Measurements from ENCODE around the gene EEF2.
"Not testable (repeated sequence)": the region's sequence is repeated elsewhere in the genome, so short reads cannot be mapped to it uniquely, and the experiment has no call there.

EEF2 gene

DNA sequence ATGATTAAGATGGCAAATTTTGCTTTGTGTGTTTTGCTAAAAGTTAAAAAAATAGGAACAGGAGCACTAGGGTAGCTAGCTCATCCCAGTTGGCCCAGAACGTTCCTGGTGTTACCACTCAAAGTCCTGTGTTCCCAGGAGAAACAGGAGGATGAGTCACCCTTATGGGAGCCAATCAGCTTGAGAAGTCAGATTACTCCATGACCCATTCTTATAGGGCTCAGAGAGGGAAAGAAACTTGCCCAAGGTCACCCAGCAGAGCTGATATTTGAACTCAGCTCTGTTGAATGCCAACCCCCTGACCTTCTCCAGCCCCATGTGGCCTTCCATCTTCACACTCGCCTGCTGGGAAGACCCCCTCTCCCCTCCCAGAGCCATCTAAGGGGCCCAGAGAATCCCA, 39.4 kb downstream of the EEF2 start:
- Histone ChIP-seq H3K27me3 (ENCODE audit: insufficient read depth, low read length) (peaks cover 5% of the 10 kb centered on the region; the same call in 1 of the 2 replicates), H3K9me3 (ENCODE audit: low read length) (no peaks in the 10 kb centered on the region)
- no peak for TF ChIP-seq EZH2 (IDR thresholded peaks at IDR 0.05; ENCODE audit: borderline replicate concordance, low read length)
- TF ChIP-seq, protein P1, sequence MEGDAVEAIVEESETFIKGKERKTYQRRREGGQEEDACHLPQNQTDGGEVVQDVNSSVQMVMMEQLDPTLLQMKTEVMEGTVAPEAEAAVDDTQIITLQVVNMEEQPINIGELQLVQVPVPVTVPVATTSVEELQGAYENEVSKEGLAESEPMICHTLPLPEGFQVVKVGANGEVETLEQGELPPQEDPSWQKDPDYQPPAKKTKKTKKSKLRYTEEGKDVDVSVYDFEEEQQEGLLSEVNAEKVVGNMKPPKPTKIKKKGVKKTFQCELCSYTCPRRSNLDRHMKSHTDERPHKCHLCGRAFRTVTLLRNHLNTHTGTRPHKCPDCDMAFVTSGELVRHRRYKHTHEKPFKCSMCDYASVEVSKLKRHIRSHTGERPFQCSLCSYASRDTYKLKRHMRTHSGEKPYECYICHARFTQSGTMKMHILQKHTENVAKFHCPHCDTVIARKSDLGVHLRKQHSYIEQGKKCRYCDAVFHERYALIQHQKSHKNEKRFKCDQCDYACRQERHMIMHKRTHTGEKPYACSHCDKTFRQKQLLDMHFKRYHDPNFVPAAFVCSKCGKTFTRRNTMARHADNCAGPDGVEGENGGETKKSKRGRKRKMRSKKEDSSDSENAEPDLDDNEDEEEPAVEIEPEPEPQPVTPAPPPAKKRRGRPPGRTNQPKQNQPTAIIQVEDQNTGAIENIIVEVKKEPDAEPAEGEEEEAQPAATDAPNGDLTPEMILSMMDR (IDR thresholded peaks at IDR 0.05; ENCODE audit: low read length) = no peak

DNA sequence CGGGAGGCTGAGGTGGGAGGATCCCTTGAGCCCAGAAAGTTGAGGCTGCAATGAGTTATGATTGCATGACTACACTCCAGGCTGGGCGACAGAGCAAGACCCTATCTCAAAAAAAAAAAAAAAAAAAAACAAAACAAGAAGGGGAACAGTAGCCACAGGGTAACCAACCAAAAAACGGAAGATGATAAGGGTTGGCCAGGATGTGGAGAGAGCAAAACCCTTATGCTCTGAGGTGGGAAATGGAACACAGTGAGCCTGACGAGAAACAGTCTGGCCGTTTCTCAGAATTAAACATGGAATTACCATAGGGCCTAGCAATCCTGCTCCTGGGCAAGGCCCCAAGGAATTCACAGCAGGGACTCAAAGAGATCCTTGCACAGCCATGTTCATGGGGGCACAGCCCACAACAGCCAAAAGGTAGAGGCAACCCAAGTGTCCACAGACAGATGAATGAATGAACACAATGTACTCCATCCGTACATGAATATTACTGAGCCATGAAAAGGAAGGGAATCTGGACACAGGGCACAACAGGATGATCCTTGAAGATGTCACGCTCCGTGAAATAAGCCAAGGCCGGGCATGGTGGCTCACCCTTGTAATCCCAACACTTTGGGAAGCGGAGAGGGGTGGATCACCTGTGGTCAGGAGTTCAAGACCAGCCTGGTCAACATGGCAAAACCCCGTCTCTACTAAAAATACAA, 41.1 kb downstream of the EEF2 start:
- H3K79me2 ChIP-seq (ENCODE audit: insufficient read depth, low read length) = no peaks in the 10 kb centered on the region

More for the DNA sequence above, 39.4 kb downstream of the EEF2 start:
- Histone ChIP-seq H3K4me1 (ENCODE audit: insufficient read depth, low read length, severe bottlenecking) (no peaks in the 10 kb centered on the region), H2AFZ (ENCODE audit: low read length) (no peak overlapping the region), H3K36me3 (ENCODE audit: insufficient read depth, low read length) (no peaks in the 10 kb centered on the region), H3K27ac (ENCODE audit: low read depth, low read length, poor library complexity, severe bottlenecking) (no peak overlapping the region), H3F3A (ENCODE audit: insufficient read depth, low read length) (no peaks in the 10 kb centered on the region), H3K9ac (ENCODE audit: low read length) (no peak overlapping the region), H3K79me2 (ENCODE audit: insufficient read depth, low read length) (no peaks in the 10 kb centered on the region), H3K4me2 (ENCODE audit: low read length) (no peak overlapping the region), H4K20me1 (ENCODE audit: insufficient read depth, low read length) (no peaks in the 10 kb centered on the region), H3K4me3 (ENCODE audit: low read depth, low read length, poor library complexity, severe bottlenecking) (no peak overlapping the region), H3K9me2 (ENCODE audit: low read depth, low read length) (no peaks in the 10 kb centered on the region)

DNA sequence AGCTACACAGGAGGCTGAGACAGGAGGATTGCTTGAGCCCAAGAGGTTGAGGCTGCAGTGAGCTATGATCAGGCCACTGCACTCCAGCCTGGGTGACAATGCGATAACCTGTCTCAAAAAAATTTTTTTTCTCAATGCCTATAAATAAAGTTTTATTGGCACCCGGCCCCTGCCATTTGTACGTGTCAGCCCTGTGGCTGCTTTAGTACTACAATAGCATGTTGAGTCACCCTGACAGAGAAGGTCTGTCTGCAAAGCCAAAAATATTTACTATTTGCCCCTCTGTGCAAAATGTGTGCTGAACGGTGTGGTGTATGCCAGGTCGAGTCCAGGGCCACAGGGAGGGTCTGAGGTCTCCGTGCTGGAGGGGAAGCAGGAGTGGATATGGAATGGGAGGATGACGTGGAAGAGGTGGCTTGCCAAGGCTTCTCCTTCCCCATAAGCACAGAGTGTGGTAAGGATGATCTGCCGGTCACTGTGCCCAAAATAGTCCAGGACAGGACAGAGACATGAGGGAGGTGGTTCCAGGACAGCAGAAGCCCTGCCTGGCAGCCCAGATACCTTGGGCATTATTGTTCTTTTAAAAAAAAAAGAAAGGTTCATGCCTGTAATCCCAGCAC, 42.4 kb downstream of the EEF2 start:
- Histone ChIP-seq H3K36me3 (ENCODE audit: insufficient read depth, low read length) (no peaks in the 10 kb centered on the region), H2AFZ (ENCODE audit: low read length) (no peak overlapping the region)

More for the DNA sequence above, 41.1 kb downstream of the EEF2 start:
- Histone ChIP-seq H2AFZ (ENCODE audit: low read length) (no peak overlapping the region), H3K27me3 (ENCODE audit: insufficient read depth, low read length) (peaks cover 5% of the 10 kb centered on the region; the same call in 1 of the 2 replicates), H4K20me1 (ENCODE audit: insufficient read depth, low read length) (no peaks in the 10 kb centered on the region), H3K9ac (ENCODE audit: low read length) (no peak overlapping the region), H3K27ac (ENCODE audit: low read depth, low read length, poor library complexity, severe bottlenecking) (no peak overlapping the region), H3K4me2 (ENCODE audit: low read length) (no peak overlapping the region), H3K36me3 (ENCODE audit: insufficient read depth, low read length) (no peaks in the 10 kb centered on the region), H3K4me3 (ENCODE audit: low read depth, low read length, poor library complexity, severe bottlenecking) (no peak overlapping the region), H3K4me1 (ENCODE audit: insufficient read depth, low read length, severe bottlenecking) (no peaks in the 10 kb centered on the region), H3K9me2 (ENCODE audit: low read depth, low read length) (no peaks in the 10 kb centered on the region), H3F3A (ENCODE audit: insufficient read depth, low read length) (no peaks in the 10 kb centered on the region), H3K9me3 (ENCODE audit: low read length) (no peaks in the 10 kb centered on the region)
- TF ChIP-seq EZH2 (IDR thresholded peaks at IDR 0.05; ENCODE audit: borderline replicate concordance, low read length) = no peak
- TF ChIP-seq, protein P1 (IDR thresholded peaks at IDR 0.05; ENCODE audit: low read length) = no peak

DNA sequence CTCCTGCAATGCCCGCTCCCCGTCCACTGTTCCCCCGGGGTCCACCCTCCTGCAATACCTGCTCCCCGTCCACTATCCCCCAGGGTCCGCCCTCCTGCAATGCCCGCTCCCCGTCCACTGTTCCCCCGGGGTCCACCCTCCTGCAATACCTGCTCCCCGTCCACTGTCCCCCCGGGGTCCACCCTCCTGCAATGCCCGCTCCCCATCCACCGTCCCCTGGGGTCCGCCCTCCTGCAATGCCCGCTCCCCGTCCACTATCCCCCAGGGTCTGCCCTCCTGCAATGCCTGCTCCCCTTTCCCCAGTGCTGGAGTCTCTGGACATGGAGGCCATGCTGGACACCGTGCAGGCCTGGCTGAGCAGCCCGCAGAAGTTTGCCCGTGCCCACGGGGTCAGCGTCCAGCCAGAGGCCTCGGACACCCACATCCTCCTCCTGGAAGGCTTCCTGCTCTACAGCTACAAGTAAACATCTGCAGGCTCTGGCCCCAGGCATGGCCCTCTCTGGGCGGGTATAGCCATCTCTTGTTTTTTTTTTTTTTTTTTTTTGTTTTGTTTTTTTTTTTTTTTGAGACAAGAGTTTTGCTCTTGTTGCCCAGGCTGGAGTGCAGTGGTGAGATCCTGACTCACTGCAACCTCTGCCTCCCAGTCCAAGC, 46.8 kb downstream of the EEF2 start:
- H2AFZ ChIP-seq (ENCODE audit: low read length); H3K9me3 ChIP-seq (ENCODE audit: low read length); H3K9ac ChIP-seq (ENCODE audit: low read length); H3K4me2 ChIP-seq (ENCODE audit: low read length); H4K20me1 ChIP-seq (ENCODE audit: insufficient read depth, low read length); H3K4me3 ChIP-seq (ENCODE audit: low read depth, low read length, poor library complexity, severe bottlenecking); H3F3A ChIP-seq (ENCODE audit: insufficient read depth, low read length); H3K9me2 ChIP-seq (ENCODE audit: low read depth, low read length); H3K79me2 ChIP-seq (ENCODE audit: insufficient read depth, low read length); H3K4me1 ChIP-seq (ENCODE audit: insufficient read depth, low read length, severe bottlenecking); H3K27me3 ChIP-seq (ENCODE audit: insufficient read depth, low read length); H3K27ac ChIP-seq (ENCODE audit: low read depth, low read length, poor library complexity, severe bottlenecking); H3K36me3 ChIP-seq (ENCODE audit: insufficient read depth, low read length): not testable (repeated sequence)

More for the DNA sequence above, 42.4 kb downstream of the EEF2 start:
- Histone ChIP-seq H3K4me1 (ENCODE audit: insufficient read depth, low read length, severe bottlenecking) (no peaks in the 10 kb centered on the region), H3K4me2 (ENCODE audit: low read length) (no peak overlapping the region), H4K20me1 (ENCODE audit: insufficient read depth, low read length) (no peaks in the 10 kb centered on the region), H3K27ac (ENCODE audit: low read depth, low read length, poor library complexity, severe bottlenecking) (no peak overlapping the region), H3K27me3 (ENCODE audit: insufficient read depth, low read length) (no peaks in the 10 kb centered on the region), H3F3A (ENCODE audit: insufficient read depth, low read length) (no peaks in the 10 kb centered on the region), H3K9me2 (ENCODE audit: low read depth, low read length) (no peaks in the 10 kb centered on the region), H3K9me3 (ENCODE audit: low read length) (no peaks in the 10 kb centered on the region), H3K79me2 (ENCODE audit: insufficient read depth, low read length) (no peaks in the 10 kb centered on the region), H3K9ac (ENCODE audit: low read length) (no peak overlapping the region), H3K4me3 (ENCODE audit: low read depth, low read length, poor library complexity, severe bottlenecking) (no peak overlapping the region)
- TF ChIP-seq EZH2 (IDR thresholded peaks at IDR 0.05; ENCODE audit: borderline replicate concordance, low read length) = no peak
- TF ChIP-seq, protein P1 (IDR thresholded peaks at IDR 0.05; ENCODE audit: low read length) = no peak
